Bone marrow (tissue), 2 donors: ENCODE results near the gene CYP3A4.
"Not testable (repeated sequence)": the region's sequence is repeated elsewhere in the genome, so short reads cannot be mapped to it uniquely, and the experiment has no call there.

Source experiments
- DNase-seq, 2 donors: peaks; one replicate each; lab custom pipeline; 2025; lab: John Stamatoyannopoulos, UW

Gene CYP3A4

DNA sequence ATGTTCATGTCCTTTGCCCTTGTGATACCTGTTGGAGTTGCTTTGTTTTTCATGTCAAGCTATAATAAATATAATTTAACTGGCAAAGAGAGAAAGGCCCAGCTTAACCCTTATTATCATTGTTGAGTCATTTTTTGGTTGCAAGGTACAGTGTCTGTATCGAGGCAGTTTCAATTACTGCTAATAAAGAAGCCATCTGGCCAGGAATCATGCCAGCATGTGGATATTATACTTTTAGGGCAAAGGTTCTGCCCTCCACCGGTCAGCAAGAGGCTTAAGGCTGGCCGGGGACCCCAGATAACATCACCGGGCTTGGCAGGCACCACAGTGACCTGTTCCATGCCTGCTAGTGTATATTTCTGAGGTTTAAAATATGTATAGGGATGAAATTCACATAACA lies 9.0 kb upstream of the CYP3A4 start:
- DNase-seq: no peak

DNA sequence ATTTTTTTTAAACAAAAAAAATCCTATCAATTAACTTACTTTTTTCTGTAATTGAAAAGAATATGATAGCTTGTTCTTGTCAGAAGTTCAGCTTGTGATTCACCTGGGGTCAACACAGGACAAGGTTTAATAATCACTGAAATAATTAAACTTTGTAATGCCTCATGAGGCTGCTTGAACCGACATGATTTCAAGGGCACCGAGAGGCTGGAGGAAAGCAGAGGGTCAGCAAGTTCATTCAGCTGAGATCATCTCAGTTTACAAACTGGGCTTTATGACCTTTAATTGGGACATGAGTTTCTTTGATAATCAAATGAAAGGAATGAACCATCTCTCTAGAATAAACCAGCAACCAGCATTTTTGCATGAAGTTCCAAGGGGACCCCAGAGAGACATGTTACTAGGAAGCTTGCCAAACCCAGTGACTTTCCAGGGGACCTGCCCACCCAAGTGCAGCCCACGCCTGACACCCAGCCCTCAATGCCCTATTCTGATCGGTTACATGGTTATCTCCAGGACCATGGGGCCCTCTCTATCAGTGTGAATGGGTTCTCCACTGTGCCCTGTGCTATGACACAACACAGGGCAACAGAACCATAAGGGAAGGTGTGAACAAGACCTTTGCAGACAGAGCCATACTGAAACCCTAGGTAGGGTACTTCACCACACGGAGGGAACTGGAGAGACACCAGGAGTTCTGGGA lies 7.8 kb upstream of the CYP3A4 start:
- DNase-seq: no peak

DNA sequence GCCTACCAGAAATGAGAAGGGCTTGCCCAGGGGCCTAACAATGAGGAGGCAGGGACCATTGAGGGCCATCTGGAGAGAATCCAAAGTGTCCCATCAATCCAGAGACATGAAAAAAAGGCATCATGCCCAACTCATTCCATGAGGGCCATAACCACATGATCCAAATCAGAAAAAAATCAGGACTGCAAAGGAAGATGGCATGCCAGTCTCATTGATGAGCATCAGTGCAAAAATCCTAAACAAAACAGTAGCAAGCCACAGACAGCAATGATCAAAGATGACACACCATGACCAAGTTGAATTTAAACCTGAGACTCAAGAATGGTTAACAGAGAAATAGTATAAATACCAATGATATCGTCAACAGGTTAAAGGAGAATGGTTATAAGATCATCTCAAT lies 7.0 kb upstream of the CYP3A4 start:
- DNase-seq: no peak

DNA sequence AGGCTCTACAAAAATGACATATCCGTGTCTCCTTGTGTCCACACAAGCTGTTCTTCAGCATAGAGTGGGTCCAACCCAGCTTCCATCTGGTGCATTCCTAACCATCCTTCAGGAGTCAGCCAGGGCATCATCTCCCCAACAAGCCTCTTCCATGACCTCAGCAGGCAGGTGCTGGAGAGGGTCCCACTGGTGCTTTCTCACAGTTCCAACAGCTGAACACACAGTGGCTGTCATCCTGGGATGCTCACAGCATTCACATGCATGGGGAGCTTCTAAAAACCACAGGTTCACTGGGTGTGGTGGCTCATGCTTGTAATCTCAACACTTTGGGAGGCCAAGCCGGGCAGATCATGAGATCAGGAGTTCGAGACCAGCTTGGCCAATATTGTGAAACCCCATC lies 6.4 kb upstream of the CYP3A4 start:
- DNase-seq: no peak

DNA sequence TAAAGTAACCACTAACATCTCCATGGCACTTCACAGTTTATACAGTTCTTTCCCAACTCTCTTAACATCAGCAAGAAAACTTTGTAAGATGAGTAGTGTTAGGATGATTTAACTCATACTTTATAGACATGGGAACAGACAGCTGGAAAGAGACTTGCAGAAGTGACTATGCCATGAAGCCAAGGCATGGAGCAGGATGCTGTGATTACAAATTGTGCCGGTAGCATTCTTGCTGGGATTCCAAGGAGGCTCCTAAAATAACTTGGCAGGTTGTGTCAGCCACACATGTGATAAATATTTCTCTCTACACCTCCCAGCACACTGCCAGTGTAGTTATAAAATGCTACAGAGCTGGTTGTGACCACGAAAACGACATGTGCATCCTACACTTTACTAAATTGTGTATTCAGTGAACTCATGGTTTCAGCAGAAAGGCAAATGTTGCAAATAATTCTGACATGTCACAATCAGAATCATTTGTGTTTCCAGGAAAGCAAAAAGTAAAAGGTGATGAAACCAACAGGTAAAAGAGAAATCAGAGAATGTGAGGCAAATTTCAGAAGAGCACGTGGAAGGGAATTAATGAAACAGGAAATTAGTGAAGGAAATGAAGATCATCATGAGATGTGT lies 5.6 kb upstream of the CYP3A4 start:
- DNase-seq: no peak

DNA sequence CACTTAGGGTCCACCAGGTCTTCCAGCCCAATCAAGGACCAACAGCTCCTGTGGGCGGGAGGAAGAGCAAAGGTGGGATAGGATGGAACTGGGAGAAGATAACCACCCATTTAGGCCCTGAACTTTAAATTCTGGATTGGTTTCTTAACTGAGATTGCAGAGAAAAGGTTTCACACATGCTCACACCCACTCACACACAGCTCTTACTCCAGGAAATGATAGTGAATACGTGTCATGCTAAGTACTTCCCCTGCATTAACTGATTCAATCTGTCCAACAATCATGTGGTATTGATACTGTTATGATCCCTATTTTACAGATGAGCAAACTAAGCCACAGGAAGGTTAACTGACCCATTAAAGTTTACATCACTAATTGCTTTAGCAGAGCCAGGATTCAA lies 4.6 kb upstream of the CYP3A4 start:
- no peak for DNase-seq

DNA sequence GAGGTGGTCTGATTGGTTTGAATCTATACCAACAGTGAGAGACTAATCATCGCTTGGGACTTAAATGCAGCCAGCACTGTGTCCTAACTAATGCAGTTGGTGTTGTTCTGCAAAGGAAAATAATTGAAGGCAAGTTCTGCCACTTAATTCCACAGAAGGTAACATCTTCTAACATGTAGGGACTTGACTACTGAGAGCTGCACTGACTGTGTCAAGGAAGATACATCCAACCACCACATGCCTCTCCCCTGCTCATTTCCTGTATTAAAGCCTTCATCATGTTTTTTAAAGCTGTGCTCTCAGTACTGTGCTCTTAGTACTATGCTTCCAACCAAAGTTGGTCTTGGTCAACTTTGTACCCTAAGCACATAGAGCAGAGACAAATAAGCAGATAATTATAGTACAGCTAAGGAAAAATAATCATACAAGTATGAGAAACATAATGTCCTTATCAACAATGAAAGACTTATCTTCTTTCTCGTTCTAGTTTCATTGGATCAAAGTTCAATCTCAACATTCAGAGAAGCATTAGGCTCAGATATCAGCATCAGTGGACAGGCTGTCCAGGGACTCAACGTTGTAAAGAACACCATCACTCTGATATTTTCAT lies 2.8 kb upstream of the CYP3A4 start:
- DNase-seq: no peak

DNA sequence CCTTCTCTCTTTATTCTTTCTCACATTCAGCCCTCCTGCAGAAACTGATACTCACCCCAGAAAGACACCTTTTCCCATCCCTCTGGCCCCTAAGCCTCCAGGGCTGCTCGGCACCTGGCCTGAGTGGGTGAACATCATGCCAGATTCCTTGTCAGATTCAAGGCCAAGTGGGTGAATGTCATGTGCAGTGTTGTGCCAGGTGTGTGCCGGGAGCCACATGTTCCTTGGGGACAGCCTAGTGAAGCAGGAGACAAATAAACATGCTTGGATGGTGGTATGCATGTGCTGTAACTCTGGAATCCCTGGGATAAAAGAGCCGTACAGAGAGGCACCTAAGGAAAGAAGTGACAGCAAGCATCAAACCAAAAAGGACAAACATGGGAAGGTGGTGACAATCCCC lies 1.7 kb upstream of the CYP3A4 start:
- not testable (repeated sequence) for DNase-seq

DNA sequence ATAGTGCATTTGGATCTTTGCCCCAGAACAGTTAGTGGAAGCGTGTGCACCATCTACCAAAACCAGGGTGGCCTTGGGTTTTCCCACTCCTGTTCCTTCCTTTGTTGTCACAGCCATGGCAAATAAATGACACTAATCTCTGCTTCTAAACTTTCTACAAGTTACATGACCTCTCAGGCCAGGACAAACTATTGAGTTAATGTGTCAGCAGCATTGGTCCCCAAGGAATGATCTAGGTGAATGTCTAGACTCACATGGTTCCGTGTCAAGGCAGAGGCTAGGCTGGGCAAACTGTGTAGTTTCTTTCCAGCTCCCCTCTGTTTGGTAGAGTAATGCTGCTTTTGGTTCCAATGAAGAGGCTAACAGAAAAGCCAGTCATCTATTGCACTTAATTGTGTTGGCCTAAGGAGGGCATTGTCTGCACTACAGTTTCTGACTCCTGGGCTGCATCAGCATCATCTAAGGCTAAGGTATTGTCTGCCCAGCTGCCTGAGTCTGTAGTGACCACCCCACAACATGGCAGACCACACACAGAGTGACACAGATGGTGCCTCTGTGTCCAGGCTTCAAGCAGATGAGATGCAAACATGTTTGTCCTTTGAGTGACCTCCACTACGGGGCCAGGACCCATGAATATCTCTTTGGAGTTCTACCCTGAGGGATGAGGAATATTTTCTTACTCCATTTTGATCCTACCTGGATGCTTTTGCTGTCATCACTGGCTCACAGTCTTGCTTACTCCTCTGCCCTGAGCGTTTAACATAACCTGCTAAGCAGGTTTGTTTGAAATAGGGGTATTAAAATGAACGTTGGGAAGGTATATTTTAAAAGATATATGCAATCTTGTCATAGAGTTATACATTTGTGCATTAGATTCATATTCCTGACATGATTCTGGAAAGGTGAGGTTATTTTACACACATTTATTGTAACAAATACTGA lies 1.7 kb downstream of the CYP3A4 start:
- DNase-seq: no peak

DNA sequence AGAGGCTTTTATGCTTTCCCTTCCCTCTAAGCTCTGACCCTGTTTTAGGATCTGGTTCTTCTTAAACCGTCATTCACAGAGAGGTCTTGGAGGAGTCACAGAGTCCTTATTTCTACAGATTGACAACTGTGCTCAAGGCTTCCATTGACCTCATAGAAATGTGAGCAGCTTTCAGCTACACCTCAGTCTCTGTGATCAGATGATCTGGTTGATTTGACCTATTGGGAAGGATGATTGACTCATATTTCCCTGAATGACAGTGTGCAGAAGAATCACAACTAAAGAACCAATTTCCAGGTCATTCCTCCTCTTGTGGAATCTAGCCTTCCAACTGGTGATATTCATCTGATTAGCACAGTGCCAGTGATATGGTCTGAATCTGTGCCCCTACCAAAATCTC lies 3.4 kb downstream of the CYP3A4 start:
- DNase-seq: no peak

DNA sequence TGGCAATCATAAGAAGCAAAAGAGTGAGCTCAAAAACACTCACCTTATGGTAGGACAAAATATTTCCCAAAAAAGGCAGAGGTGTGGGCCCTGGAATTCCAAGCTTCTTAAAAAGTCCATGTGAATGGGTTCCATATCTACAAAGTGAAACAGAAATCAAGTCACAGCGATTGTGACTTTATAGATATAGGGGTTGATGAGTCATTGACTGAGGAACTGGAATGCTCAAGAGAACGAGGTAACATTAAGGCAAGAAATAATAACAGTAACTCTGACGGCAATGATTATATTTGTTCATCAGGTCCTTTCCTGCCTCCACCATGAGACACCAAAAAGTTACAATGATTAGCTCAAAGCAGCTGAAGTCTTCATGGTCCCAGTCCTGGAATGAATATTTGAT lies 4.0 kb downstream of the CYP3A4 start:
- no peak for DNase-seq

DNA sequence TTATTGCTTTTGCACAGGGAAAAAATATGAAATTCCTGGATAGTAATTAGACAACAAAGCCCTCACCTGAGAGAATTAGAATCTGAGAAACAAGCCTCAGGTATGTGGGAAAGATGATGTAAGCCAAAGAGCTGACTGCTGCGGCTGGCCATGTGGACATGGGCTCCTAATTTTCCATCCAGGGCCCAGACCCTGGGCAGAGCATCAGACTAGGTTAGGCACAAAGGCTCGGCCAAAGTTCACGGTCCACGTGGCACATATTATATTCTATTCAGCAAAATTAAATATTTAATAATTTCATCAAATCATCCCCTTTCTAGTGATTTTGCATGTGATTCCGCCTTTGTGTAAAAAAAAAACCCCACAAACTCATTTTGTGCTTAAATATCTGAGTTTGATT lies 5.1 kb downstream of the CYP3A4 start:
- DNase-seq: no peak

DNA sequence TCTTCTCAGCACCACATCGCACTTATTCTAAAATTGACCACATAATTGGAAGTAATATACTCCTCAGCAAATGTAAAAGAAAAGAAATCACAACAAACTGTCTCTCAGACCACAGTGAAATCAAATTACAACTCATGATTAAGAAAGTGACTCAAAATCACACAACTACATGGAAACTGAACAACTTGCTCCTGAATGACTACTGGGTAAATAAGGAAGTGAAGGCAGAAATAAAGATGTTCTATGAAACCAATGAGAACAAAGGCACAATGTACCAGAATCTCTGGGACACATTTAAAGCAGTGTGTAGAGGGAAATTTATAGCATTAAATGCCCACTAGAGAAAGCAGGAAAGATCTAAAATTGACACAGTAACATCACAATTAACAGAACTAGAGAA lies 10.6 kb downstream of the CYP3A4 start:
- DNase-seq: not testable (repeated sequence)

DNA sequence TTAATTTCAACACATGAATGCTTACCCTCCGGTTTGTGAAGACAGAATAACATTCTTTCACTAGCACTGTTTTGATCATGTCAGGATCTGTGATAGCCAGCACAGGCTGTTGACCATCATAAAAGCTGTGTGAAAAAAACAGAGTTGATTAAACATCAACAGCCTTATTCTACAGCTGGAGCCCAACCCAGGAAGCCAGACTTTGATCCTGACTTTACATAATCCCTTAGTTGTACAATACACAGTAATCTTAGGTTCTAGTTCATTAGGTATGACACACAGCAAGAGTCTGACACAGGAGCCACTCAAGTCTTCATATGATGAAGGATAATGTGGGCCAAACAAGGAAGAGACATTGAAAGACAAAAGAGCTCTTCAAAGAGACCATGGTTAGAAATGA lies 11.4 kb downstream of the CYP3A4 start:
- DNase-seq: no peak

DNA sequence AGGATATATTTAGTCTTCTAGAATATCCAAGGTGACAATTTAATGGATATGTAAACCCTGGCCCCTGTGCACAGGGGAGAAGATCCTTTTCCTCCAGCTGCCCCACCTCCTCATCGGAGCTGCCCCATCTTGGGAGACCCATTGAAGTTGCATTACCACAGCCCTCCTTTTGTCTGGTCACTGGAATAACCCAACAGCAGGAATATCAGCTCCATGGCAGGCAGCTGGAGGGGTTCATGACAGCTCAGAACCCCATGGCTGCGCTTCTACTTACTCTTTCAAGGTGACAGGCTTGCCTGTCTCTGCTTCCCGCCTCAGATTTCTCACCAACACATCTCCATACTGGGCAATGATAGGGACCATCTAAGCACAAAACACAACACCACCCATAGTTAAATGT lies 14.5 kb downstream of the CYP3A4 start:
- not testable (repeated sequence) for DNase-seq

DNA sequence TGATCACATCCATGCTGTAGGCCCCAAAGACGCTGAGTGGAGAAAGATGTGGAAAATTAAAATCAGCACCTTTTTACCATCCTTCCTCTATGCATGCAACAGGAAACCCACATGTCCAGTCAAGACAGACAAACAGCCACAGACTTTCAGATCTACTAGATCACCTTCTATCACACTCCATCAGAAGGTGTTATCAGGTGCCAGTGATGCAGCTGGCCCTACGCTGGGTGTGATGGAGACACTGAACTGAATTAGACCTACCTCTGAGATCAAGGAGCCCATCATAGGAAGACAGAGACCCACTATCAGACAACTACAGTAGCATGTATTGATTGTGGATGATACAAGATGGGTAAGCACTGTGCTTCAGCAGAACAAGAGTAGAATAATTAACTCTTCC lies 15.5 kb downstream of the CYP3A4 start:
- DNase-seq: no peak

DNA sequence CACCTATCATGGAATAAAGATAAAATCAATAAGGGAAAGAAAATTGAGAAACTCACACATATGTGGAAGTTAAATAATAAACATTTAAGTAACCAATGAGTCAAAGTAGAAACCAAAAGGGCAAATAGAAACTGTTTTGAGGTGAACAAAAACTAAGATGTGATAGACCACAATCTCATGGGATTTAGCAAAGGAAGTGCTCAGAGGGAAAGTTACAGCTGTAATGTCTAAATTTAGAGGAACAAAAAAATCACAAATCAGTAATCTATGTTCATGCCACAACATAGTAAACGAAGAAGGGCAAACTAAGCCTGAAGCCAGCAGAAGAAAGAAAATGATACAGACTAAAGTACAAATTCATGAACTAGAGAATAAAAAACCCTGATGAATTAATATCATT lies 16.3 kb downstream of the CYP3A4 start:
- DNase-seq: no peak

DNA sequence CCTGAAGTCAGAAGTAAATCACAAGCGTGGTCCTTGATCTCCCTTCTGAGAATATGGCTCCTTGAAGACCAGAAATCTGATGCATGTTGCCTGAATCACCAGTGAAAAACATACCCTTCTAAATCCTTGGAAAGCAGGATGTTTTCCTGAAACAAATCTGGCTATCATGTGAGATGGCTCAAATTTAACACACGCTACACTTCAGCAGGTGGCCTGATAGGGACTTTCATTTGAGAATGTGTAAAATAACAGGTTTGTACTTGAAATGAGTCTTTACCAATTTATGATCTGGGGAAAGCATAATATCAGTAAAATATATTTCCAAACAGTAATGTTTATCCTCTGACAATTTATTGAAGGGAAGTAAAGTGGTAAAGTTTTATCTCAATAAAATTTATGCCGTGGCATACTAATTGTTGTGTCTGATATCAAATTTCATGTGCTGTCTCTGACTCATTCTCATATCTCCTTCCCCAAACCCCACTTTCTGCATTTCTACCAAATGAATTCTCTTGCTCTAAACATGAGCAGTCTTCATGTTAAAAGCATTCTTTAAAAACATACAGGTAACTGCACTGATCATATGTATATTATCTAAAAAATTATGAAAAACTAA lies 17.4 kb downstream of the CYP3A4 start:
- no peak for DNase-seq

DNA sequence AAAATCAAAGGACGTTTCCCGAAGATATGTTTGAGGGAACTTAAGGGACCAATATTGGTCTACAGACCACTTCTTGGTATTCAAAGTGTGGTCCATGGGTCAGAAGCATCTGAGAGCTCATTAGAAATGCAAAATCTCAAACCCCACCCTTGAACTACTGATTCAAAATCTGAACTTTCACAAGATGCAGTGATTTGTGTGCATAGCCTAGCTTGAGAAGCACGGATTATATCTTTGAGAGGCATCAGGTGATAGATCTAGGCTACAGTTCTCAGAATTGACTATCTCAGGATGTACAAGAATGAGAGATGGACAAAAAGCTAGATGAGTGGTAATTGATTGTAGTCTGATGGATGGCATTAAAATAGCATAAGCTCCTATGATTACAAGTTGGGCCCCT lies 19.5 kb downstream of the CYP3A4 start:
- DNase-seq: no peak

DNA sequence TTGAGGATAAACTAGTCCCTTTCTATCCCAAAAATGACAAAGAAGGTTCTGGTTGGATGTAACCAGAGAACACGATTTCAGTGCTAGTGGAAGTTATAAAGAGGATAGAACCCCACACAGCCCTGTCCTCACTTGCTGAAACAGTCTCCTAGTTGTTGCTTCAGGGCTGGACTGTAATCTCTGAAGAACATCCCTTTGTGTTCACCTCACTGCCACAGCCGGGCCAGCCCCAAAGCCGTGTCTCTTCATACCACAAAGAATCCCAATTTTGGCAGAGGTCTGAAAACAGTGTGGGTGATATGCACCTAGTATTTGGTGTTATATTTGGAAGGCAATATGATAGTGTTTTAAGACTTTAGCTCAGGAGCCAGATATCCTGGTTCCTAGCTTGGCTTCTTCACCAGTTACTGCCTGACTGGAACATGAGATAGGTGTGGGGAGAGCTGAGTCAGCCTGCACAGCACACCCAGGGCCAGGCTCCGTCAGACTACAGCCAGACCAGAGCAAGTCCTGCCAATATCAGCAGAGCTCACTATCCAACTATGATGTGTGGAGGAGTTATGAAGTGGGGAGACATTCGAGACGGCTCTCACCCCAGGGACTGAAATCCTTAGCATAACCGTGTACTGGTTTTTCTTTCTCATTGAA lies 21.2 kb downstream of the CYP3A4 start:
- no peak for DNase-seq

DNA sequence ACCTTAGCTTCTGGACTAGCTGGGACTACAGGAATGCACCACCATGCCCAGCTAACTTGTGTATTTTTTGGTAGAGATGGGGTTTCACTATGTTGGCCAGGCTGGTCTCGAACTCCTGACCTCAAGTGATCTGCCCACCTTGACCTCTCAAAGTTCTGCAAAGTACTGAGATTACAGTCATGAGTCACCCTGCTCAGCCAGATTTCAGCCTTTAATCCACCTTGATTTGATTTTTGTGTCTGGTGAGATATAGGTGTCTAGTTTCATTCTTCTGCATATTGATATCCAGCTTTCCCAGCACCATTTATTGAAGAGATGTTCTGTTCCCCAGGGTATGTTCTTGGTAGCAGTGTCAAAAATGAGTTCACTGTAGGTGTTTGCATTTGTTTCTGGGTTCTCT lies 28.9 kb downstream of the CYP3A4 start:
- no peak for DNase-seq

DNA sequence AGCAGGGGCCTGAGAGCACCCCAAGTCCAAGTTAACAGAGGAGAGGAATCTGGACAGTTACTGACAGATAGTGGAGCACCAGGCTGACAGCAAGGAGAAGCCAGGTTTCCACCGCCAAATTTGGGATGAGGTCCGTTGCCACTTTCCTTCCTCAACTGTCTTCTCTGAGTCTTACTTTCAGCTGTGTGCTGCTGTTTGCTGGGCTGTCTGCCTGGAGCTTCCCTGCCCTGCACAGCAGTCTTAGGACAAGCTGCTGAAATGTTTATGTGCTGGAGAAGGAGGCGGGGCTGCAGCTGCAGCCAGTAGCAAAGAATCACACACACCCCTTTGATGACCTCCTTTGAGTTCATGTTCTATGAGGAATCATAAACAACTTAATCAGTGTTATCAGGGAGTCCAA lies 31.6 kb downstream of the CYP3A4 start:
- DNase-seq: no peak
